ENCODE results near the gene FNIP1.
"Not testable (repeated sequence)": the region's sequence is repeated elsewhere in the genome, so short reads cannot be mapped to it uniquely, and the experiment has no call there.

Gene FNIP1

GRCh38 chr5:131682175-131682574, 114.6 kb downstream of the FNIP1 start:
- H3K36me3 ChIP-seq (ENCODE audit: control insufficient read depth in 1 of 2, insufficient read depth in 2 of 2, low read depth in 1 of 2, low read length in 2 of 2): peaks cover 8 to 78% of the 10 kb centered on the region in 2 experiments
- H3K18ac ChIP-seq (ENCODE audit: low read depth in 1 of 2, low read length in 2 of 2): no peak overlapping the region
- H3K14ac ChIP-seq (ENCODE audit: low read length in 2 of 2): no peak overlapping the region
- no peaks in the 10 kb centered on the region for H3K9me3 ChIP-seq (ENCODE audit: control insufficient read depth, low read length)
- H4K91ac ChIP-seq (ENCODE audit: low read length): no peak overlapping the region
- H3K9ac ChIP-seq (ENCODE audit: low read length): no peak overlapping the region
- no peak overlapping the region for H2AK5ac ChIP-seq (ENCODE audit: low read length, severe bottlenecking)
- no peak overlapping the region for H2AFZ ChIP-seq (ENCODE audit: low read depth, low read length)
- no peak overlapping the region for H2BK15ac ChIP-seq (ENCODE audit: low read depth, poor library complexity, severe bottlenecking)
- no peak overlapping the region for H3K4me3 ChIP-seq (ENCODE audit: insufficient read depth in 1 of 2, low read depth in 1 of 2, low read length in 2 of 2)
- no peak overlapping the region for H3K4me2 ChIP-seq (ENCODE audit: low read length, poor library complexity, severe bottlenecking)
- 99% methylated on average over 4 of the region's 5 CpGs for WGBS
- no peak overlapping the region for H2BK12ac ChIP-seq (ENCODE audit: low read length in 2 of 2)
- no peak overlapping the region for H4K8ac ChIP-seq (ENCODE audit: low read length)
- no peak overlapping the region for H2BK5ac ChIP-seq (ENCODE audit: low read depth, low read length, poor library complexity, severe bottlenecking)
- no peaks in the 10 kb centered on the region for H3K27me3 ChIP-seq (ENCODE audit: control insufficient read depth in 1 of 2, insufficient read depth in 1 of 2, low read length in 2 of 2)
- DNase-seq: no peak
- H3K4ac ChIP-seq (ENCODE audit: low read depth in 1 of 2, low read length in 2 of 2): no peak overlapping the region
- no peak overlapping the region for H3K27ac ChIP-seq (ENCODE audit: low read length, poor library complexity, severe bottlenecking)
- peaks cover 15% of the 10 kb centered on the region for H3K79me1 ChIP-seq (replicated peaks; ENCODE audit: low read length, poor library complexity, severe bottlenecking)
- no peak overlapping the region for H2BK120ac ChIP-seq (ENCODE audit: low read depth, low read length)
- H3K23ac ChIP-seq (ENCODE audit: low read length in 2 of 2): no peak overlapping the region
- no peaks in the 10 kb centered on the region for H3K4me1 ChIP-seq (ENCODE audit: control insufficient read depth, insufficient read depth, low read depth, low read length)

GRCh38 chr5:131679911-131680310, 116.9 kb downstream of the FNIP1 start:
- no peaks in the 10 kb centered on the region for H3K27me3 ChIP-seq (ENCODE audit: control insufficient read depth in 1 of 2, insufficient read depth in 1 of 2, low read length in 2 of 2)
- H3K27ac ChIP-seq (ENCODE audit: low read length, poor library complexity, severe bottlenecking): no peak overlapping the region
- peak; percentile 75 for DNase-seq
- no peak overlapping the region for H2BK15ac ChIP-seq (ENCODE audit: low read depth, poor library complexity, severe bottlenecking)
- no peak overlapping the region for H3K4ac ChIP-seq (ENCODE audit: low read depth in 1 of 2, low read length in 2 of 2)
- no peak overlapping the region for H3K18ac ChIP-seq (ENCODE audit: low read depth in 1 of 2, low read length in 2 of 2)
- no peak overlapping the region for H3K14ac ChIP-seq (ENCODE audit: low read length in 2 of 2)
- H3K23ac ChIP-seq (ENCODE audit: low read length in 2 of 2): no peak overlapping the region
- H3K9ac ChIP-seq (ENCODE audit: low read length): peak overlapping the region; percentile 6
- no peak overlapping the region for H4K91ac ChIP-seq (ENCODE audit: low read length)
- no peak overlapping the region for H4K8ac ChIP-seq (ENCODE audit: low read length)
- no peak overlapping the region for H3K4me3 ChIP-seq (ENCODE audit: insufficient read depth in 1 of 2, low read depth in 1 of 2, low read length in 2 of 2)
- H3K9me3 ChIP-seq (ENCODE audit: control insufficient read depth, low read length): no peaks in the 10 kb centered on the region
- no peaks in the 10 kb centered on the region for H3K4me1 ChIP-seq (ENCODE audit: control insufficient read depth, insufficient read depth, low read depth, low read length)
- no CpG with 5 or more reads among the region's 1 CpG for WGBS
- no peak overlapping the region for H2BK120ac ChIP-seq (ENCODE audit: low read depth, low read length)
- no peak overlapping the region for H2AK5ac ChIP-seq (ENCODE audit: low read length, severe bottlenecking)
- no peak overlapping the region for H2AFZ ChIP-seq (ENCODE audit: low read depth, low read length)
- H3K36me3 ChIP-seq (ENCODE audit: control insufficient read depth in 1 of 2, insufficient read depth in 2 of 2, low read depth in 1 of 2, low read length in 2 of 2): peaks cover 14 to 79% of the 10 kb centered on the region in 2 experiments
- H2BK12ac ChIP-seq (ENCODE audit: low read length in 2 of 2): no peak overlapping the region
- no peak overlapping the region for H3K4me2 ChIP-seq (ENCODE audit: low read length, poor library complexity, severe bottlenecking)
- peaks cover 11% of the 10 kb centered on the region for H3K79me1 ChIP-seq (replicated peaks; ENCODE audit: low read length, poor library complexity, severe bottlenecking)
- no peak overlapping the region for H2BK5ac ChIP-seq (ENCODE audit: low read depth, low read length, poor library complexity, severe bottlenecking)

- H3K18ac ChIP-seq (ENCODE audit: low read depth in 1 of 2, low read length in 2 of 2); H4K91ac ChIP-seq (ENCODE audit: low read length); H2AK5ac ChIP-seq (ENCODE audit: low read length, severe bottlenecking); H3K4ac ChIP-seq (ENCODE audit: low read depth in 1 of 2, low read length in 2 of 2); H3K4me3 ChIP-seq (ENCODE audit: insufficient read depth in 1 of 2, low read depth in 1 of 2, low read length in 2 of 2); H3K14ac ChIP-seq (ENCODE audit: low read length in 2 of 2); H3K27ac ChIP-seq (ENCODE audit: low read length, poor library complexity, severe bottlenecking); H3K9ac ChIP-seq (ENCODE audit: low read length); H2BK5ac ChIP-seq (ENCODE audit: low read depth, low read length, poor library complexity, severe bottlenecking); H3K9me3 ChIP-seq (ENCODE audit: control insufficient read depth, low read length); H3K4me1 ChIP-seq (ENCODE audit: control insufficient read depth, insufficient read depth, low read depth, low read length); H3K4me2 ChIP-seq (ENCODE audit: low read length, poor library complexity, severe bottlenecking); H3K23ac ChIP-seq (ENCODE audit: low read length in 2 of 2); H3K27me3 ChIP-seq (ENCODE audit: control insufficient read depth in 1 of 2, insufficient read depth in 1 of 2, low read length in 2 of 2); H2BK15ac ChIP-seq (ENCODE audit: low read depth, poor library complexity, severe bottlenecking); H2BK120ac ChIP-seq (ENCODE audit: low read depth, low read length); H2AFZ ChIP-seq (ENCODE audit: low read depth, low read length); H4K8ac ChIP-seq (ENCODE audit: low read length); H2BK12ac ChIP-seq (ENCODE audit: low read length in 2 of 2): not testable (repeated sequence)
- Histone ChIP-seq H3K79me1 (replicated peaks; ENCODE audit: low read length, poor library complexity, severe bottlenecking) (peaks cover 11% of the 10 kb centered on the region), H3K36me3 (ENCODE audit: control insufficient read depth in 1 of 2, insufficient read depth in 2 of 2, low read depth in 1 of 2, low read length in 2 of 2) (peaks cover 17 to 83% of the 10 kb centered on the region in 2 experiments)
- DNase-seq: peak; percentile 22
- WGBS: 100% methylated on average over 6 of the region's 10 CpGs
Observed at GRCh38 chr5:131678273-131678672, 118.5 kb downstream of the FNIP1 start.

DNA sequence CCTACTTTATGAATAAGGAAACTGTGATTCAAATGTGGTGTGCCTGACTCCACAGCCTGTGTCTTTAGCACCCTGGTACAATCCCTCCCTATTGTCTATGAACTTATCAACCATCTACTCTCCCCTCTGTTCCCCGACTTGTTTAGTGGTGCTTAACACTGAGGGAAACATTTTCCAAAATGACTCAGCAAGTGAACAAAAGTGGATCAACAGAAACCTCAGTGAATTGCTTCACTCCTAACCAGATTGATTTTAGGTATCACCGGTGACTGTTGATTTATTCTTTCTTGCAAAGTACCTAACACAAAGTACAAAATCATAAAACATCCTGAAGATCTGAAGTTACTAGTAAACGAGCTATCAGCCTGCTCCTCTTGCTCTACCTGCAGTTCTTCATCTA, 119.7 kb downstream of the FNIP1 start:
- Histone ChIP-seq H3K4ac (ENCODE audit: low read depth in 1 of 2, low read length in 2 of 2) (no peak overlapping the region), H3K4me3 (ENCODE audit: insufficient read depth in 1 of 2, low read depth in 1 of 2, low read length in 2 of 2) (no peak overlapping the region), H2AFZ (ENCODE audit: low read depth, low read length) (no peak overlapping the region), H3K36me3 (ENCODE audit: control insufficient read depth in 1 of 2, insufficient read depth in 2 of 2, low read depth in 1 of 2, low read length in 2 of 2) (peaks cover 20 to 77% of the 10 kb centered on the region in 2 experiments), H2BK15ac (ENCODE audit: low read depth, poor library complexity, severe bottlenecking) (no peak overlapping the region), H3K14ac (ENCODE audit: low read length in 2 of 2) (no peak overlapping the region), H3K27me3 (ENCODE audit: control insufficient read depth in 1 of 2, insufficient read depth in 1 of 2, low read length in 2 of 2) (no peaks in the 10 kb centered on the region), H2BK12ac (ENCODE audit: low read length in 2 of 2) (no peak overlapping the region), H2BK120ac (ENCODE audit: low read depth, low read length) (no peak overlapping the region), H4K8ac (ENCODE audit: low read length) (no peak overlapping the region), H3K9me3 (ENCODE audit: control insufficient read depth, low read length) (no peaks in the 10 kb centered on the region), H3K18ac (ENCODE audit: low read depth in 1 of 2, low read length in 2 of 2) (no peak overlapping the region), H3K27ac (ENCODE audit: low read length, poor library complexity, severe bottlenecking) (no peak overlapping the region), H2BK5ac (ENCODE audit: low read depth, low read length, poor library complexity, severe bottlenecking) (no peak overlapping the region), H3K9ac (ENCODE audit: low read length) (no peak overlapping the region), H3K79me1 (replicated peaks; ENCODE audit: low read length, poor library complexity, severe bottlenecking) (peaks cover 11% of the 10 kb centered on the region), H3K23ac (ENCODE audit: low read length in 2 of 2) (no peak overlapping the region), H3K4me1 (ENCODE audit: control insufficient read depth, insufficient read depth, low read depth, low read length) (no peaks in the 10 kb centered on the region), H4K91ac (ENCODE audit: low read length) (no peak overlapping the region), H3K4me2 (ENCODE audit: low read length, poor library complexity, severe bottlenecking) (no peak overlapping the region), H2AK5ac (ENCODE audit: low read length, severe bottlenecking) (no peak overlapping the region)
- no peak for DNase-seq
- over 99% methylated on average over 3 of the region's 3 CpGs for WGBS

All from mesenchymal stem cell (in vitro differentiated cells and primary cell).